LNCaP clone FGC (cell line): ENCODE data around the gene ECE2.
"Not testable (repeated sequence)": the region's sequence is repeated elsewhere in the genome, so short reads cannot be mapped to it uniquely, and the experiment has no call there.

Experiments
- DNase-seq: peaks from one replicate; pipeline ENCODE4 v3.0.0-alpha.2; 2011; ENCODE audit warnings: low read depth
- H3K4me3 ChIP-seq: 2 replicates; pipeline ENCODE4 v1.5.1; 2011; ENCODE audit warnings: mild to moderate bottlenecking, low read depth, low read length, control low read depth
- TF ChIP-seq, protein P1 (sequence below): IDR thresholded peaks from 2 replicates; pipeline ENCODE4 v1.5.1; 2012; ENCODE audit warnings: mild to moderate bottlenecking; ENCODE audit not compliant: control insufficient read depth, insufficient read depth; ENCODE audit errors: extremely low read depth

The ECE2 gene

DNA sequence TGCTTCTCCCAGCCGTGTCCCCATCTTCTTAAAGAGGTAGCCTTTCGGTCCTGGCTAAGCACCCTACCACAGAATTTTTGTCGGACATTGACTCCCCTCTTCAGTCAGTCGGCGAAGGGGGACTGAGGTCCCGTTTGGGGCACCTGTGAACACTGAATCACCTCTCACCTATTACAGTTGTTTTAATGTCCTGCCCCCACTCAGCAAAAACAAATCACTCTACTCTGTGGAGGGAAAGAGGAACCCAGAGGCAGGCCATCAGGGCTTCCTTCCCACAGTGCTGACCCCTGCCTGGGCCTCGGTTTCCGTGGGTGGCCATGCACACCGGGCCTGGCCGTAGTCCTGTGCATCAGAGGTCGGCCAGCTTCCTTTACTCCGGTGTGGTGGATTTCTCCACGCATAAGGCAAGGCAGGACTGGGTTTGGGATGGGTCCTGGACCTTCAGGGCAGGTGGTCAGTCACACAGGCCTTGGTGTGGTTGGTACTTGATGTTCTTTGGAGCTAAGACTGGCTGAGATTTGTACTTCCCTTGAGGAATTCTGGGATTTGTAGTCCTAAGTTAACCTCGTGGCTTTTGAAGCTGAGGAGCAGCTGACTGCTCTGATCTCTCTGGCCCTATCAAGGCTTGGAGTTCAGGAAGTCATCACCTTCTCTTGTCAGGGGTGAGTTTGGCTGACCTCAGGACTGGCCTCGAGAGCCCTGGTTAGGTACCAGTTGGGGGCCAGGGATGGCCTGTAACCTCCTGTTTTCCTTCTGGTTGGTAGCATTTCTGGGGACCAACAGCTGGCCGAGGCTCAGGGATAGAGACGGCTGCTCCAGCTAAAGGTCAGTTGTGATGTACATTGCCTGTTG, 61.0 kb downstream of the ECE2 start:
- peak overlapping the region; percentile 72 for H3K4me3 ChIP-seq
- TF ChIP-seq, protein P1, sequence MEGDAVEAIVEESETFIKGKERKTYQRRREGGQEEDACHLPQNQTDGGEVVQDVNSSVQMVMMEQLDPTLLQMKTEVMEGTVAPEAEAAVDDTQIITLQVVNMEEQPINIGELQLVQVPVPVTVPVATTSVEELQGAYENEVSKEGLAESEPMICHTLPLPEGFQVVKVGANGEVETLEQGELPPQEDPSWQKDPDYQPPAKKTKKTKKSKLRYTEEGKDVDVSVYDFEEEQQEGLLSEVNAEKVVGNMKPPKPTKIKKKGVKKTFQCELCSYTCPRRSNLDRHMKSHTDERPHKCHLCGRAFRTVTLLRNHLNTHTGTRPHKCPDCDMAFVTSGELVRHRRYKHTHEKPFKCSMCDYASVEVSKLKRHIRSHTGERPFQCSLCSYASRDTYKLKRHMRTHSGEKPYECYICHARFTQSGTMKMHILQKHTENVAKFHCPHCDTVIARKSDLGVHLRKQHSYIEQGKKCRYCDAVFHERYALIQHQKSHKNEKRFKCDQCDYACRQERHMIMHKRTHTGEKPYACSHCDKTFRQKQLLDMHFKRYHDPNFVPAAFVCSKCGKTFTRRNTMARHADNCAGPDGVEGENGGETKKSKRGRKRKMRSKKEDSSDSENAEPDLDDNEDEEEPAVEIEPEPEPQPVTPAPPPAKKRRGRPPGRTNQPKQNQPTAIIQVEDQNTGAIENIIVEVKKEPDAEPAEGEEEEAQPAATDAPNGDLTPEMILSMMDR: no peak
- peak; percentile 59 for DNase-seq

DNA sequence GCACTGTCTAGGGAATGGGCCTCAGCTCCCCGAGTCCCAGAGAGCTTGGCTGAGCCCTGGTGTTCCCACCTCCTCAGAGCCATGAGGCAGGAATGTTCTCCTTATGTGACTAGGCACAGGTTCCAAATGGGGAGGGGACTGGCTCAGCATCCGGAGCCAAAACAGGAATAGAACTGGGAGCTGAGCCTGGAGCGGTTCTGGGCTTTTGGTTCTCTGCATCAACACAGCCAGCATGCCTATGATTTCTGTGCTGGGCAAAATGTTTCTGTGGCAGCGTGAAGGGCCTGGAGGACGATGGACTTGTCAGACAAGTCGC, 61.5 kb downstream of the ECE2 start, which contains the start of gene FAM131A:
Gene FAM131A, plus strand, starts transcription at position 202 of the 316 bp plus-strand sequence. Its CDS starts 31 bp downstream, at position 233.
- no peak for DNase-seq
- TF ChIP-seq, protein P1: no peak
- peak within 1 kb of the TSS; percentile 72 for H3K4me3 ChIP-seq

DNA sequence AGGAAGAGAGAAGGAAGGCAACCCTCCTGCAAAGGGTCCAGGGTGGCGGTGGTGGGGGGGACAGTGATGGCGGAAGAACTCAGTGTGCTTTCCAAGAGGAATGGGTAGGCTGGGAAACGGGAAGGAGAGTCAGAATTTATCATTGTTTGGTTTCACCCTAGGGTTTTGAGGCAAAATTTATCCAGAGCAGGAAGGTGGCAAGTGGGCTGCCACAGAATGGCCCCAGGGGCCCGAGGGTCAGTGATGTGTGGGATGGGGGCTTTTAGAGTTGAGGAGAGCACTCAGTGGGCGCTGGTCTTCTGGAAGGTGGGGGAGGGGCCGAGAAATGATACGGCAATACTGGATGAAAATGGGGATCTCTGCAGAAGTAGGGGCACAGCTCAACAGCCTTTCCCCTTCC, 62.2 kb downstream of the ECE2 start:
- DNase-seq: no peak
- TF ChIP-seq, protein P1: no peak
- H3K4me3 ChIP-seq: peak overlapping the region; percentile 72; the same call in 1 of the 2 replicates

DNA sequence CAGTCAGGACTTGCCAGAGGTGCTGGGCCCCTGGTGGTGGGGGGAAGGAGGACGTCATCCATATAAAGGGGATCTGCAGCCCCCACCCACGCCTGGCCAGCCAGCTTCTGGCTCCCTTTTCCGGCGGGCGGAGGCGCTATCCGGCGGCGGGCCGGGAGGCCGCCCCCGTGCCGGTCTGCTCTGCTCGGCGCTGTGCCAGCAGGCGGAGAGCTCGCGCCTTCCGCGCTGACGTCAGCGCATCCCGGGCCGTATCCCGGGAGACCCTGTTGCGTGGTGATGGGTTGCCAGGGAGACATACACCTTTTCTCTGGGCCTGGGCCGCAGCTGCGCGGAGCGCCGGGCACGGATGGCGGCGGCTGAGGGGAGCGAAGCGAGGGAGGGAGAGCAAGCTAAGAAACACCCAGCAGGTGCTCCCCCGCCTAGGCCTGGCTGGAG, 62.7 kb downstream of the ECE2 start:
- H3K4me3 ChIP-seq: no peak overlapping the region
- DNase-seq: no peak
- TF ChIP-seq, protein P1: no peak

DNA sequence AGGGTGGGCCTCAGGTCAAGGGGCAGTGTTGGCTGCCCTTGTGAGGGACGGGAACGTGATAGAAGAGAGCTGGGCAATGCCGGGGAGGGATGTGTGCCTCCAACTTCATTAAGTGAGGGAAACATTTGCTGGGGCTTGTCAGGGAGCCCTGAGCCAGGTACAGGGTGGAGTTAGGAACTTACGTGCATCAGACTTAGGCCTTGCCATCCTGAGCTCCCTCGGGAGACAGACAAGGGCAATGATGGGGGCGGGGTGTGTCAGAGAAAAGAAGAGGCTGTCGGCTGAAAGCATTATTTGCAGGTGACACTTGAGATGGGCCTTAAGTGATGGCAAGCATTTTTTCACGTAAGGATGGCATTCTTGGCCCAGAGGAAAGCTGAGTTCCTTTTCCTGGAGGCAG, 63.2 kb downstream of the ECE2 start:
- no peak overlapping the region for H3K4me3 ChIP-seq
- TF ChIP-seq, protein P1: no peak
- no peak for DNase-seq

DNA sequence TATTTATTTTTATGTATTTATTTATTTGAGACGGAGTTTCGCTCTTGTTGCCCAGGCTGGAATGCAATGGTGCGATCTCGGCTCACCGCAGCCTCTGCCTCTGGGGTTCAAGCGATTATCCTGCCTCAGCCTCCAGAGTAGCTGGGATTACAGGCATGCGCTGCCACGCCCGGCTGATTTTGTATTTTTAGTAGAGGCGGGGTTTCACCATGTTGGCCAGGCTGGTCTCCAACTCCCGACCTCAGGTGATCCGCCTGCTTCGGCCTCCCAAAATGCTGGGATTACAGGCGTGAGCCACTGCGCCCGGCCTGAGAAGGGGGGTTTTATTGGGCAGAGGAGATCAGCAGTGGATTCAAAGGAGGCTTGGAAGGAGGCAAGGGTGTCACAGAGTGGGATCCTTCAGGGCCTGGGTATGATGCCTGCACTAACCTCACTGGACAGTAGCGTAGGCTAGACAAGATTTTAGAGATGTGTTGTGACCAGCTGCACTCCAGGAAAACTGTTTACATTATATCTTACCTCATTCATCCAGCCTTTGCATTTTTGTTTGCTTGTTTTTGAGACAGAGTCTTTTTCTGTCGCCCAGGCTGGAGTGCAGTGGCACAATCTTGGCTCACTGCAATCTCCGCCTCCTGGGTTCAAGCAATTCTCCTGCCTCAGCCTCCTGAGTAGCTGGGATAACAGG, 63.8 kb downstream of the ECE2 start:
- not testable (repeated sequence) for H3K4me3 ChIP-seq, DNase-seq

DNA sequence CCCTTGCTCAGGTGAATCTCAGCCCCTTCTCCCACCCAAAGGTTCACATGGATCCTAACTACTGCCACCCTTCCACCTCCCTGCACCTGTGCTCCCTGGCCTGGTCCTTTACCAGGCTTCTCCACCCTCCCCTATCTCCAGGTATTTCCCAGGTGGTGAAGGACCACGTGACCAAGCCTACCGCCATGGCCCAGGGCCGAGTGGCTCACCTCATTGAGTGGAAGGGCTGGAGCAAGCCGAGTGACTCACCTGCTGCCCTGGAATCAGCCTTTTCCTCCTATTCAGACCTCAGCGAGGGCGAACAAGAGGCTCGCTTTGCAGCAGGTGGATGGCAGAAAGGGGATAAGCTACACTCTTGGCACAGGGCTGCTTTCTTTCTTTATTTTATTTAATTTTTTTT, 66.1 kb downstream of the ECE2 start:
- TF ChIP-seq, protein P1: no peak
- no peak for DNase-seq
- no peak overlapping the region for H3K4me3 ChIP-seq
